Testis (tissue), 3 donors: ENCODE data around the gene PSTPIP1. TPM values are rescaled to one million over a fixed set of nuclear protein-coding genes. Genes with fewer than 3 reads are reported as not detected.

ENCODE experiments used
- DNase-seq: peaks from one replicate; pipeline ENCODE4 v3.0.0-alpha.2; 2019
- H3K27ac ChIP-seq, 2 donors: fragments of 200-600 bp; sonication (generic); one replicate each; pipeline ENCODE4 v1.5.1; 2019
- H3K27me3 ChIP-seq: fragments of 200-600 bp; sonication (generic); one replicate; pipeline ENCODE4 v1.5.1; 2019
- H3K36me3 ChIP-seq: fragments of 200-600 bp; sonication (generic); one replicate; pipeline ENCODE4 v1.5.1; 2017; ENCODE audit warnings: low read depth; ENCODE audit errors: missing control alignments
- H3K4me1 ChIP-seq: fragments of 200-600 bp; sonication (generic); one replicate; pipeline ENCODE4 v1.5.1; 2019
- H3K4me3 ChIP-seq, 2 donors: fragments of 200-600 bp; sonication (generic); one replicate each; pipeline ENCODE4 v1.5.1; 2017 to 2019
- H3K9me3 ChIP-seq: fragments of 200-600 bp; sonication (generic); one replicate; pipeline ENCODE4 v1.5.1; 2017
- POLR2A ChIP-seq: fragments of 450-650 bp; IDR thresholded peaks from one replicate; pipeline ENCODE4 v1.6.1; 2017; ENCODE audit warnings: antibody characterized with exemption, mild to moderate bottlenecking, moderate library complexity
- WGBS, 2 donors: methylation state at CpG; one replicate each; pipeline ENCODE4 v1.1.5; 2018; 5-methylcytosine and 5-hydroxymethylcytosine counted together
- intact Hi-C: fragments of 100-400 bp; cut with DNase I; formaldehyde crosslinking; loops from one replicate; pipeline ENCODE4 v1.15.1; 2023; ENCODE audit warnings: low total_unique reads
- polyA plus RNA-seq: library from polyadenylated mRNA; stranded (reverse); fragments of 350-450 nt; fragmentation: Illumina TruSeq; extraction: RNeasy Lipid Tissue Mini Kit (QIAGEN cat#74804); gene quantifications from one replicate; pipeline ENCODE4 v1.2.3, GENCODE V29; 2014; ENCODE audit warnings: low read depth, low replicate concordance; ENCODE audit not compliant: insufficient read depth
- total RNA-seq, 2 donors: library from RNA; depleted of rRNA; stranded (reverse); fragments of >200 nt; gene quantifications; one replicate each; pipeline ENCODE4 v1.2.3, GENCODE V29; 2016
- TF ChIP-seq, protein P1 (sequence below), 3 experiments: fragments of 450-650 bp in 2 of 3; fragments of 200-600 bp in 1 of 3; sonication (generic) in 1 of 3; IDR thresholded peaks; one replicate each; pipeline ENCODE4 v1.5.1; 2016 to 2019; ENCODE audit warnings: antibody characterized with exemption in 3 of 3, mild to moderate bottlenecking in 2 of 3, moderate library complexity in 1 of 3

The PSTPIP1 gene
- total and polyA plus RNA-seq, 3 donors from 2014 or later, result 5.0 to 8.6 (median 7.9) TPM

DNA sequence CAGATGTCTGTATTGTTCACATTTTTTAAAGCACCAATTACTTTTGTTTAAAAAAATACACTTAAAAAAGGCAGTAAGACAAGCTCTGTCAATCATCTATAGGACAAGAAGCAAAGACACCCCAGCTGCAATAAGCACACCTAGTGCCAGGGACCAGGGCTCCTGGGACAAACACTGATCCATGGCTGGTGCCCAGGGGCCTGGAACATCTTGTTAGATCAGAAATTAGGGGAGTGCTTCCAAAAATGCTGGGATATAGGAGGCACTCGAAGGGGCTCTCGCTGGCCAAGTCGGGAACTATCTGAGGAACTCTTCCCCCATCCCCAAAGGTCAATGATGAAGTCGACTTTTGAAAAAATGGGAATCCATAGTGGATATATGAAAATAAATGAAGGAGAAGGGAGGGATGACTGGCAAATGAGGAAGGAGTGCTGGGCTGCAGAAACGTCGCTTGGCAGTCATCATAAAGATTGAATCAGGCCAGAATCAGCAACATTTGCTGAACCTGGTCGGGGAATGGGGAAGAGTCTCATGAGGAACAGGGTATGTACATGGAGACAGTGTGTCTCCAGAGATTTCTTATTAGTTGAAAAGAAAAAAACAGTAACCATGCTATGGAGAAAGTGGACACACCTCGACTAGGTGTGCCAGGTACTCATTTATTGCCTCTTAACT is 47.5 kb downstream of the PSTPIP1 start:
- H3K9me3 ChIP-seq, result no peaks in the 10 kb centered on the region
- TF ChIP-seq POLR2A, result no peak
- TF ChIP-seq, protein P1, sequence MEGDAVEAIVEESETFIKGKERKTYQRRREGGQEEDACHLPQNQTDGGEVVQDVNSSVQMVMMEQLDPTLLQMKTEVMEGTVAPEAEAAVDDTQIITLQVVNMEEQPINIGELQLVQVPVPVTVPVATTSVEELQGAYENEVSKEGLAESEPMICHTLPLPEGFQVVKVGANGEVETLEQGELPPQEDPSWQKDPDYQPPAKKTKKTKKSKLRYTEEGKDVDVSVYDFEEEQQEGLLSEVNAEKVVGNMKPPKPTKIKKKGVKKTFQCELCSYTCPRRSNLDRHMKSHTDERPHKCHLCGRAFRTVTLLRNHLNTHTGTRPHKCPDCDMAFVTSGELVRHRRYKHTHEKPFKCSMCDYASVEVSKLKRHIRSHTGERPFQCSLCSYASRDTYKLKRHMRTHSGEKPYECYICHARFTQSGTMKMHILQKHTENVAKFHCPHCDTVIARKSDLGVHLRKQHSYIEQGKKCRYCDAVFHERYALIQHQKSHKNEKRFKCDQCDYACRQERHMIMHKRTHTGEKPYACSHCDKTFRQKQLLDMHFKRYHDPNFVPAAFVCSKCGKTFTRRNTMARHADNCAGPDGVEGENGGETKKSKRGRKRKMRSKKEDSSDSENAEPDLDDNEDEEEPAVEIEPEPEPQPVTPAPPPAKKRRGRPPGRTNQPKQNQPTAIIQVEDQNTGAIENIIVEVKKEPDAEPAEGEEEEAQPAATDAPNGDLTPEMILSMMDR (IDR thresholded peaks at IDR 0.05), result no peak
- no peaks in the 10 kb centered on the region for H3K27me3 ChIP-seq
- no peak for DNase-seq
- 83 to 87% methylated on average over 8 of the region's 8 CpGs for WGBS, 2 donors
- no peak overlapping the region for H3K27ac ChIP-seq
- intact Hi-C loops, result no loop called here
- no peaks in the 10 kb centered on the region for H3K4me1 ChIP-seq
- no peak overlapping the region for H3K4me3 ChIP-seq
- no peaks in the 10 kb centered on the region for H3K36me3 ChIP-seq

DNA sequence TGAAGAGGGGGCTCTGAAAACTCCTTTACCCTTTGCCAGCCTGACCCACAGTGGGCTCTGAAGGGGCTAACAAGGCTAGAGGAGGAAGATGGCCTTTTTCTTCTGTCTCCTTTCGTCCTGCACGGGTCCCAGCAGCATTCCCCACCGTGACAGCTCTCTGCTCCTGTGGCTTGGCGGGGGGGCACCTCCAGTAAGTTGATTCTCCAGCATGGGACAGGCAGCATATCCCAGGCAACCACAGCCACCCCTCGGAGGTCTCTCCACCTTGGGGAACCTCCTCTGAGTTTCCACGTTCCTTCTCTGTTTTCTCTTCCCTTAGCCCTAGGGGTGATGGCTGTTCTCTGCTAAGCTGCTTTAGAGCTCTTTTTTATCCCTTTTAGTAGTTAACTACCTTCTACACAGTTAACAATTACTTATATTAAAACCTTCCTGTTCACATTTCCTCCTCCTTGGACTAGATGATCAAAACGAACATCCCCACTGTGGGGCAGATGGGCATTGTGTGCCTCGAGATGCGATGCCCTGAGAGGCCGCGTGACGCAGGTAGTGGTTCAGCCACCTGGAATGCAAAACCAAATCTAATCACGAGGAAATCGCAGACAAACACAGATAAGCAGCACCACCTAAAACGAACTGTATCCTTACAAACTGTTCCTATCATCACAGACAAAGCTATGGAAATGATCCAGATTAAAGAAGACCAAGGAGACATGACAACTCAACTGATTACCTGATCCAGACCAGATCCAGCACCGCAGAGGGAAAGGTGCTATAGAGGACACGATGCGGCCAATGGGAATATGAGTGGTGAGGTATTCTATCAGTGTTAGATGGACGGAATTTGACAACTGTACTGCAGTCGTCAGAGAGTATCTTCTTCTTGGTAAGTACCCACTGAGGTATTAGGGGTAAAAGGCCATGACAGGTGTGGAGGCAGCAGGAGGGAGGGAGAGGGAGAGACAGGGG is 48.3 kb downstream of the PSTPIP1 start:
- Histone ChIP-seq H3K9me3 (no peaks in the 10 kb centered on the region), H3K27me3 (no peaks in the 10 kb centered on the region), H3K4me1 (no peaks in the 10 kb centered on the region), H3K4me3 (no peak overlapping the region), H3K27ac (no peak overlapping the region), H3K36me3 (no peaks in the 10 kb centered on the region)
- TF ChIP-seq, protein P1 (IDR thresholded peaks at IDR 0.05), result no peak
- no peak for TF ChIP-seq POLR2A
- intact Hi-C loops, result no loop called here
- 89 to 90% methylated on average over 20 of the region's 20 CpGs for WGBS, 2 donors
- DNase-seq, result no peak

DNA sequence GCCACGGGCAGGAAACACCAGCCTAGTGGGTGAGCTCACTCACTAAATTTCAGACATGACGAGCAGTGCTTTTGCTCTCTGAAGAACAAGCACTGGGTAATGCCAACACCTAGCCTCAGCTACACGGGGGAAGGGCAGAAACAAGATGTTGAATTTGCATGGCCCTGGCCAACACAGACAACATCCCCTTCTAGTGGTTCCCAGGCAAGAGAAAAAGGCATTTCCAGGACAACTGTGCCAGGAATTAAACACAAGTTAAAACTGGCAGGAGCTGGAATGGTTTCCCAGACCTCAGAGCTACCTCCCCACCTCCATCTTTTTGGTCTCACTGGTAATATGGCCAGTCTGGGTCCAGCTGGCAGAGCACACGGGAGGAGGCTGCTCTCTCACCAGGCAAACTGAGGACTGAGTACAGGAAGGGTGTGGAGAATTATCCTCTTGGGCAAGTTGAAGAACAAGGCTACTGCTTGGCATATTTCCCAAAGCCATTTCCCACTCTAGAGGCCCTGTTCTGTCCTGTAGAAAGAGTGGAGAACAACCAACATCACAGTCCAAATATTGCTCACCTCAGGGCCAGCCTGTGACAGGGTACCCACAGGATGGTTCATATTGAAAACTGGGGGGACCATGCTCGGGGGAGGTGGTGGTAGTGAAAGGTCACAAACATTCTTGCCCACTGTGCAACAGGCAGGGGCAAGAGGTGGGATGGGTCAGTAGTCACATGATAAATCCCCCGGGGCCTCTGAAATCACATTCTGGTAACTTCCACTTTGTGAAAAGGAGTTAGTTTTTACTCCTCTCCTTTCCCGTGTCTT is 49.5 kb downstream of the PSTPIP1 start:
- H3K27me3 ChIP-seq, result no peaks in the 10 kb centered on the region
- no peak for TF ChIP-seq POLR2A
- TF ChIP-seq, protein P1 (IDR thresholded peaks at IDR 0.05), result no peak
- no peaks in the 10 kb centered on the region for H3K9me3 ChIP-seq
- intact Hi-C loops, result no loop called here
- H3K36me3 ChIP-seq, result no peaks in the 10 kb centered on the region
- WGBS, 2 donors, result 83% methylated on average over 7 of the region's 7 CpGs
- H3K4me1 ChIP-seq, result no peaks in the 10 kb centered on the region
- no peak for DNase-seq
- no peak overlapping the region for H3K27ac ChIP-seq
- H3K4me3 ChIP-seq, result no peak overlapping the region

DNA sequence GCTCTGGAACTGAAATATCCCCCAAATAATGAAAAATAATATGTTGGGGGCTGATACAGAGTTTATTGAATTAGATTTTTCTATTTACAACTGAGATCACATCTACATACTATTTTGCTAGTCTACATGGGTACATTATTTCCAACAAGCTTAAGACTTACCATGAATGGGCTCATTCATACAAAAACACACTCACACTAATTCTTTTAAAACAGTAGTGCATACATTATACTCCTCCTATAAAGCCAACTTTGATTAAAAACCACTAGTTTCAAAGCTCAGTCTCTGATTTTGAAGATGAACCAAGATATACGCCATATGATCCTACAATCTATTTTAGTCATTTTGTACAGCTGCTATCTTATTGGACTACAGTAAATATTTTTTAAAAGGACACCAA is 51.1 kb downstream of the PSTPIP1 start:
- 91 to 96% methylated on average over 1 of the region's 1 CpG for WGBS, 2 donors
- no peaks in the 10 kb centered on the region for H3K36me3 ChIP-seq

More for the DNA sequence above, 51.1 kb downstream of the PSTPIP1 start:
- Histone ChIP-seq H3K27ac (no peak overlapping the region), H3K4me1 (no peaks in the 10 kb centered on the region), H3K4me3 (no peak overlapping the region), H3K9me3 (no peaks in the 10 kb centered on the region), H3K27me3 (no peaks in the 10 kb centered on the region)
- no peak for DNase-seq
- intact Hi-C loops, result no loop called here
- no peak for TF ChIP-seq POLR2A
